GM23338 (cell line): ENCODE measurements around the gene CCDC188.

Experiments
- CTCF ChIP-seq, 2 experiments: fragments of 200-600 bp in 1 of 2; sonication (generic) in 1 of 2; conservative IDR thresholded peaks; 2 replicates each; pipeline versions ENCODE4 v1.5.1 to v1.6.1; 2016 to 2017; ENCODE audit warnings: antibody characterized with exemption in 2 of 2, low read depth in 2 of 2, mild to moderate bottlenecking in 2 of 2, moderate library complexity in 1 of 2
- ETS1 ChIP-seq: IDR thresholded peaks from 2 replicates; pipeline ENCODE4 v1.6.1; 2016; ENCODE audit warnings: antibody characterized with exemption
- EZH2 ChIP-seq: fragments of 200-600 bp; sonication (generic); IDR thresholded peaks from one replicate; pipeline ENCODE4 v1.8.0; 2017; ENCODE audit warnings: antibody characterized with exemption, mild to moderate bottlenecking, low read depth; ENCODE audit not compliant: unreplicated experiment
- EZH2phosphoT487 ChIP-seq: fragments of 200-600 bp; sonication (generic); IDR thresholded peaks from one replicate; pipeline ENCODE4 v1.8.1; 2018; ENCODE audit warnings: antibody characterized with exemption; ENCODE audit not compliant: unreplicated experiment
- POLR2AphosphoS5 ChIP-seq: IDR thresholded peaks from 2 replicates; pipeline ENCODE4 v1.6.1; 2016; ENCODE audit warnings: antibody characterized with exemption, low read depth
- REST ChIP-seq: IDR thresholded peaks from one replicate; pipeline ENCODE4 v1.6.1; 2018; ENCODE audit warnings: antibody characterized with exemption; ENCODE audit not compliant: unreplicated experiment
- ZNF462 ChIP-seq: fragments of 250-450 bp; sonication (Bioruptor Pico); IDR thresholded peaks from 2 replicates; pipeline ENCODE4 v1.5.0; 2020; ENCODE audit warnings: mild to moderate bottlenecking, moderate library complexity

- TF ChIP-seq CTCF (conservative IDR thresholded peaks at IDR 0.05; ENCODE audit: low read depth in 2 of 2) (no peak), POLR2AphosphoS5 (no peak), EZH2 (no peak), EZH2phosphoT487 (no peak), REST (no peak), ETS1 (no peak), ZNF462 (no peak)
Measured at GRCh38 chr22:20140107-20140445, 10.8 kb downstream of the CCDC188 start.
